GM12878 (cell line): Measurements from ENCODE around the gene NLRP5. TPM values are rescaled to one million over a fixed set of nuclear protein-coding genes. Genes with fewer than 3 reads are reported as not detected.

Experiments
- ATAC-seq: fragments of 200-7000 bp; cut with Tn5 transposase; 3 replicates; pipeline ENCODE4 v1.9.1; 2020; ENCODE audit warnings: mild to moderate bottlenecking, moderate library complexity
- BruUV-seq: library from RNA; stranded (reverse); fragments of 400-500 nt; replicated peaks from 2 replicates; lab custom pipeline; 2021; lab: Mats Ljungman, UMichigan
- CTCF ChIA-PET: fragments of 300-600 bp; sonication (Branson Sonifier 250); formaldehyde crosslinking; extraction: SDS; loops from one replicate; lab custom pipeline; 2021; ENCODE audit warnings: inconsistent platforms; lab: Yijun Ruan, JAX
- POLR2A ChIA-PET: fragments of 350-600 bp; formaldehyde crosslinking; extraction: SDS; loops from one replicate; lab custom pipeline; 2021; ENCODE audit warnings: inconsistent platforms; lab: Charles Lee
- RAD21 ChIA-PET: fragments of 300-600 bp; sonication (Branson Sonifier 250); formaldehyde crosslinking; loops from one replicate; lab custom pipeline; 2023; ENCODE audit warnings: antibody characterized with exemption; ENCODE audit not compliant: unreplicated experiment; lab: Charles Lee
- SMC1A ChIA-PET: fragments of 300-600 bp; sonication (Branson Sonifier 250); formaldehyde crosslinking; loops from one replicate; lab custom pipeline; 2023; ENCODE audit not compliant: unreplicated experiment, uncharacterized antibody; lab: Charles Lee
- DNase-seq: peaks from one replicate; pipeline ENCODE4 v3.0.0-alpha.2; 2011; ENCODE audit warnings: low read depth, low spot score
- FAIRE-seq: peaks from 3 replicates; lab custom pipeline; 2011; peaks lifted over from hg19 to GRCh38; lab: Jason Lieb, UNC
- H2AFZ ChIP-seq: 2 replicates; pipeline ENCODE4 v1.6.0; 2011; ENCODE audit warnings: low read depth, low read length, control low read depth; ENCODE audit not compliant: control insufficient read depth
- H3K27ac ChIP-seq: 2 replicates; pipeline ENCODE4 v1.5.1; 2011; ENCODE audit warnings: control low read depth; ENCODE audit not compliant: control insufficient read depth, insufficient read depth
- H3K27me3 ChIP-seq, 2 experiments: replicated peaks in 1 of 2; 2 replicates each; pipeline versions ENCODE4 v1.6.0 to v1.6.1; 2011; ENCODE audit warnings: low read length in 1 of 2; ENCODE audit not compliant: control insufficient read depth in 2 of 2, insufficient read depth in 2 of 2
- H3K36me3 ChIP-seq, 2 experiments: 2 replicates each; pipeline ENCODE4 v1.5.1; 2011; ENCODE audit warnings: low read length in 1 of 2; ENCODE audit not compliant: control insufficient read depth in 2 of 2, insufficient read depth in 2 of 2
- H3K4me1 ChIP-seq: 2 replicates; pipeline ENCODE4 v1.6.1; 2011; ENCODE audit warnings: mild to moderate bottlenecking, low read length, moderate library complexity, mixed read lengths; ENCODE audit not compliant: control insufficient read depth, insufficient read depth
- H3K4me2 ChIP-seq: 2 replicates; pipeline ENCODE4 v1.6.0; 2011; ENCODE audit warnings: control low read depth; ENCODE audit not compliant: control insufficient read depth, insufficient read depth
- H3K4me3 ChIP-seq: fragments of 200-600 bp; sonication (generic); 2 replicates; pipeline ENCODE4 v1.5.1; 2016
- H3K79me2 ChIP-seq: 2 replicates; pipeline ENCODE4 v1.6.0; 2011; ENCODE audit warnings: low read length; ENCODE audit not compliant: control insufficient read depth, insufficient read depth
- H3K9ac ChIP-seq: 2 replicates; pipeline ENCODE4 v1.8.0; 2011; ENCODE audit warnings: low read length, control low read depth, mixed read lengths; ENCODE audit not compliant: control insufficient read depth, insufficient read depth
- H3K9me3 ChIP-seq: replicated peaks from 3 replicates; pipeline ENCODE4 v1.5.1; 2011; ENCODE audit warnings: mild to moderate bottlenecking, low read length; ENCODE audit not compliant: control insufficient read depth, insufficient read depth
- H4K20me1 ChIP-seq: 2 replicates; pipeline ENCODE4 v1.6.0; 2011; ENCODE audit not compliant: control insufficient read depth, insufficient read depth
- NFIC ChIP-seq: IDR thresholded peaks from 2 replicates; pipeline ENCODE4 v1.6.1; 2012; ENCODE audit warnings: low read depth, mild to moderate bottlenecking, inconsistent platforms, low read length, moderate library complexity
- WGBS: methylation state at CpG from one replicate; pipeline ENCODE4 v1.1.6; 2016; ENCODE audit warnings: low lambda C conversion rate; ENCODE audit not compliant: insufficient replicate concordance, insufficient coverage; ENCODE audit errors: missing lambda C conversion rate; 5-methylcytosine and 5-hydroxymethylcytosine counted together
- in situ Hi-C: fragments of 300-500 bp; cut with MboI; formaldehyde crosslinking; loops from 9 replicates; pipeline ENCODE4 v1.14.3; 2018; ENCODE audit warnings: mixed read lengths
- intact Hi-C: fragments of 100-400 bp; cut with micrococcal nuclease; formaldehyde crosslinking; loops from one replicate; pipeline ENCODE4 v1.14.2; 2022; ENCODE audit not compliant: unreplicated experiment
- polyA plus RNA-seq, 11 experiments: library from polyadenylated mRNA; depleted of rRNA in 4 of 11; unstranded in 6 of 11; stranded (reverse) in 5 of 11; fragments of >200 nt; fragmentation: Nextera tagmentation in 4 of 11; fragmentation: Illumina TruSeq in 1 of 11; extraction: Ambion mirVana in 4 of 11; extraction: Trizol in 1 of 11; gene quantifications; 1 replicate in 1 of 11; 2 replicates in 10 of 11; pipeline versions ENCODE4 v1.2.1 to v1.2.3, GENCODE V29; 2011 to 2016; ENCODE audit warnings: inconsistent platforms in 2 of 11, missing spikeins in 2 of 11, low read depth in 1 of 11
- total RNA-seq, 4 experiments: library from RNA; depleted of rRNA in 3 of 4; stranded (reverse); fragments of >200 nt in 3 of 4; fragmentation: Illumina TruSeq in 1 of 4; extraction: Trizol in 1 of 4; gene quantifications; 2 replicates each; pipeline versions ENCODE4 v1.2.1 to v1.2.3, GENCODE V29; 2013 to 2021
- TF ChIP-seq, protein P1 (sequence below): IDR thresholded peaks from 2 replicates; pipeline ENCODE4 v1.6.1; 2011; ENCODE audit warnings: low read depth, low read length, improper control_type of control experiment, borderline replicate concordance
- TF ChIP-seq, protein P2 (sequence below): IDR thresholded peaks from 2 replicates; pipeline ENCODE4 v1.6.1; 2011; ENCODE audit warnings: borderline replicate concordance, low read depth, mild to moderate bottlenecking, moderate library complexity, low read length; ENCODE audit not compliant: insufficient read depth, poor library complexity, severe bottlenecking

The NLRP5 gene
- total and polyA plus RNA-seq, 10 of the 15 experiments (the other 5 are each of a cell fraction or from before 2014, with no cell fraction given) = 0.01 TPM; not detected in 9

DNA sequence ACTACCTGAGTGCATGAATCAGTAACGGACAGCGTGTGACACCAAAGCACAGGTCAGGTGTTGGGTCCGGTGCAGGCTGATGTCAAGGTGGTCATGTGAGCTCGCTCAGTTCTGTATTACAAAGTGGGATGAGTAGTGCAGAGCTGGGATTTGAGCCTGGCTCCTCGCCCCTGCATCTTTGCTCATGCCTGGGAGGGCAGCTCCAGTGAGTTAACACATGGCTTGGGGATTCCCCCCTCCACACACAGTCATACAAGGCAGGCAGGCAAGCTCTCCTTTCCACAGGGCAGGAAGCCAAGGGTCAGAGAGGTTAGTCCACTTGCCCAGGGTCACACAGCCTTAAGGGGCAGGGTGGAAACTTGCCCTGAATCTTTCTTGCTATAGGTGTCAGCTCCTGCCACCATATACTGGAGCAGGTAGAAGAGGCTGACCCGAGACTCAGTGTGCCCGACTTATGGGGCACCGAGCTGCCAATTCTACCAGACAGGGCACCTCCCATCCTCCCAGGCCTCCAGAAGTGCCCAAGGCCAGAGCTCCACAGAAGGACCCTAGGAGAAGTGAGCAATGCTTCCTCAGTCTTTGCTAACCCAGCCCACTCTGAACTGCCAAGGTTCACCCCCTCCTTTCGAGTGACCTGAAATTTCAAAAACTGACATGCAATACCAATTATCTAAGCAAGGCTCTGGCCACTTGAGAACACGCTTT lies 99.1 kb downstream of the NLRP5 start:
- no peak for DNase-seq
- RAD21 ChIA-PET = no interaction called here
- peaks cover under 1 to 15% of the 10 kb centered on the region in 2 experiments; a peak in 3 of 4 replicates for H3K36me3 ChIP-seq
- no peak overlapping the region for H3K4me3 ChIP-seq
- no peaks in the 10 kb centered on the region for H3K79me2 ChIP-seq
- H3K4me2 ChIP-seq = no peak overlapping the region
- no TSS peak for BruUV-seq
- H3K27me3 ChIP-seq = no peaks in the 10 kb centered on the region
- H3K27ac ChIP-seq = no peak overlapping the region
- in situ Hi-C loops (no loop called here), intact Hi-C loops (no loop called here)
- H3K4me1 ChIP-seq = peaks cover 5% of the 10 kb centered on the region; the same call in 1 of the 2 replicates
- POLR2A ChIA-PET = no interaction called here
- CTCF ChIA-PET = no interaction called here
- no peaks in the 10 kb centered on the region for H3K9me3 ChIP-seq
- no peaks in the 10 kb centered on the region for H4K20me1 ChIP-seq
- H3K9ac ChIP-seq = no peak overlapping the region
- TF ChIP-seq NFIC = peak; percentile 26; the same call in 1 of the 2 replicates
- TF ChIP-seq, protein P1, sequence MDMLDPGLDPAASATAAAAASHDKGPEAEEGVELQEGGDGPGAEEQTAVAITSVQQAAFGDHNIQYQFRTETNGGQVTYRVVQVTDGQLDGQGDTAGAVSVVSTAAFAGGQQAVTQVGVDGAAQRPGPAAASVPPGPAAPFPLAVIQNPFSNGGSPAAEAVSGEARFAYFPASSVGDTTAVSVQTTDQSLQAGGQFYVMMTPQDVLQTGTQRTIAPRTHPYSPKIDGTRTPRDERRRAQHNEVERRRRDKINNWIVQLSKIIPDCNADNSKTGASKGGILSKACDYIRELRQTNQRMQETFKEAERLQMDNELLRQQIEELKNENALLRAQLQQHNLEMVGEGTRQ = no peak
- TF ChIP-seq, protein P2, sequence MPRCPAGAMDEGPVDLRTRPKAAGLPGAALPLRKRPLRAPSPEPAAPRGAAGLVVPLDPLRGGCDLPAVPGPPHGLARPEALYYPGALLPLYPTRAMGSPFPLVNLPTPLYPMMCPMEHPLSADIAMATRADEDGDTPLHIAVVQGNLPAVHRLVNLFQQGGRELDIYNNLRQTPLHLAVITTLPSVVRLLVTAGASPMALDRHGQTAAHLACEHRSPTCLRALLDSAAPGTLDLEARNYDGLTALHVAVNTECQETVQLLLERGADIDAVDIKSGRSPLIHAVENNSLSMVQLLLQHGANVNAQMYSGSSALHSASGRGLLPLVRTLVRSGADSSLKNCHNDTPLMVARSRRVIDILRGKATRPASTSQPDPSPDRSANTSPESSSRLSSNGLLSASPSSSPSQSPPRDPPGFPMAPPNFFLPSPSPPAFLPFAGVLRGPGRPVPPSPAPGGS = peak; percentile 92
- H2AFZ ChIP-seq = no peak overlapping the region
- no peak for FAIRE-seq
- SMC1A ChIA-PET = interaction anchor here (0.9 kb wide), 1 partner anchor 56 kb away, joined by 3 read pairs; no protein-coding TSS in a partner anchor
- 93% methylated on average over 10 of the region's 10 CpGs for WGBS
- peak; percentile 29 for ATAC-seq
